Duodenal mucosa (tissue), 2 donors: ENCODE results near the gene TBC1D7.

Source experiments
- H3K27ac ChIP-seq: one replicate; pipeline ENCODE4 v1.7.0; 2013; ENCODE audit warnings: low read depth, low read length
- H3K27me3 ChIP-seq, 2 donors: one replicate each; pipeline ENCODE4 v1.7.0; 2013; ENCODE audit warnings: low read length in 2 of 2, control low read depth in 1 of 2; ENCODE audit not compliant: insufficient read depth in 2 of 2, control insufficient read depth in 1 of 2
- H3K36me3 ChIP-seq, 2 donors: one replicate each; pipeline ENCODE4 v1.7.0; 2013; ENCODE audit warnings: low read length in 2 of 2, control low read depth in 1 of 2; ENCODE audit not compliant: insufficient read depth in 2 of 2, control insufficient read depth in 1 of 2
- H3K4me1 ChIP-seq, 2 donors: one replicate each; pipeline ENCODE4 v1.7.0; 2013; ENCODE audit warnings: low read length in 2 of 2, control low read depth in 1 of 2; ENCODE audit not compliant: insufficient read depth in 2 of 2, control insufficient read depth in 1 of 2
- H3K4me3 ChIP-seq, 2 donors: one replicate each; pipeline ENCODE4 v1.7.0; 2013; ENCODE audit warnings: low read length in 2 of 2, low read depth in 1 of 2
- H3K9ac ChIP-seq, 2 donors: one replicate each; pipeline ENCODE4 v1.7.0; 2013; ENCODE audit warnings: low read length in 2 of 2, low read depth in 1 of 2
- H3K9me3 ChIP-seq, 2 donors: one replicate each; pipeline ENCODE4 v1.7.0; 2013; ENCODE audit warnings: low read length in 2 of 2, control low read depth in 1 of 2; ENCODE audit not compliant: control insufficient read depth in 1 of 2

Gene TBC1D7

DNA sequence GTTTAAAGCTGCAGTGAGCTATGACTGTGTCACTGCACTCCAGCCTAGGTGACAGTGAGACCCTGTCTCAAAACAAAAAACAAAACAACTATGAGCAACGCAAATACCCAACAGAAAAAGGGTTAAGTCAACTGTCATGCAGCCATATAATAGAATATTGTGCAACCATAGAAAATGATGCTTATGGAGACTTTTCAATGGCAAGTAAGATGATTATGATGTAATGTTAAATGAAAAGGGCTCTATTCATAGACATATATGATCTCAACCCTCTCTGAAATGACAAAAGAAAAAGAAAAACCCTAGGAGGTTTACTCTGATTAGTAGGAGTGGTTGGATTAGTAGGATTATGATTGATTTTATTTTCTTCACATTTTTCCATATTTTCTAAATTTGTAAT lies 41.3 kb upstream of the TBC1D7 start:
- H3K4me1 ChIP-seq, result no peaks in the 10 kb centered on the region
- H3K27ac ChIP-seq, result no peak overlapping the region
- H3K9ac ChIP-seq, result no peak overlapping the region
- peaks cover 0 to 5% of the 10 kb centered on the region in 2 donors for H3K36me3 ChIP-seq
- H3K4me3 ChIP-seq, result no peak overlapping the region
- H3K9me3 ChIP-seq, result no peaks in the 10 kb centered on the region
- H3K27me3 ChIP-seq, result no peaks in the 10 kb centered on the region

DNA sequence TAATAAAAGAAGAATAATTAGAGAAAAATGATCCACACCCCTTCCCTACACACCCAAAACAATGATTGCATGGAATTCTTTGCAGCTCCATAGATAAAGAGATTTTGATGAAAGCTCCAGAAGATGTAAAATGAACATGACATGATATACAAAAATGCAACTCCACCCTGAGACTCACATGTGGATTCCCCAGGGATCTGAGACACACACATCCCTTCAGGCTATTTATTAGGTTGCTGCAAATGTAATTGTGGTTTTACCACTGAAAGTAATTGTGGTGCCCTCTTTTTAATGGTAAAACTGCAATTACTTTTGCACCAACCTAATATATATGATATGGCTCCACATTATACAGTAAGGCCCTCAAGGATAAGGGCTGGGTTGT lies 40.4 kb upstream of the TBC1D7 start:
- no peaks in the 10 kb centered on the region for H3K9me3 ChIP-seq
- no peak overlapping the region for H3K4me3 ChIP-seq
- H3K9ac ChIP-seq, result no peak overlapping the region
- no peak overlapping the region for H3K27ac ChIP-seq
- no peaks in the 10 kb centered on the region for H3K27me3 ChIP-seq
- H3K4me1 ChIP-seq, result peaks cover 7 to 8% of the 10 kb centered on the region in 2 donors
- peaks cover 0 to 5% of the 10 kb centered on the region in 2 donors for H3K36me3 ChIP-seq

DNA sequence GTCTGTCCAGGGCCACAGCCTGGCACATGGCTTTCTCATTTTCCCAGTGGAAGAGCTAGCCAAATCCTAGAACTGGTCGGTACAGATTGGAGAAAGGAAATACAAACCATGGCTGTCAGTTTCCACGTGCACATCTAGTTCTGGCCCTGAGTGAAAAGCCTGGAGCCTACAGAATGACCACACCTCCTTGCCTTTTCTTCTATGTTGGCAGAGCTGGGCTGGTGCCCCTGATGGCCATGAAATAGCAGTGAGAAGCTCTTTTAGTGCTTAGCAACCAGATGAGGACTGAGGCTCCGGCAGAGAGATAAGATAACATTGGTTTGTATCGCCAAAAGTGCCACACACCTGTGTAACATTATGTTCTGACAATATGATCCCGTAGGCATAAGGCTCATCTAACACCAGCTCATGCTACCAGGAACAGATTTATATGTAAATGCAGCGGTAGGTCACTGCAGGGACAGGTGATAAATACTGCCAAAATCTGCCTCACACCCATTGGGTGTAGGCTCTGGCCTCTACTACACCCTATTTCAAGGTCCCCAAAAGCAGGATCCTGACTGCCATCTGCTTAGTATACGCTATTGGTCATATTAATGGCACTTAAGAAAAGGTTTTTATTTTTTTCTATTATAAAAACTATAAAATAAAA lies 39.9 kb upstream of the TBC1D7 start:
- H3K36me3 ChIP-seq, result peaks cover 0 to 5% of the 10 kb centered on the region in 2 donors
- H3K4me1 ChIP-seq, result peaks cover 7 to 10% of the 10 kb centered on the region in 2 donors
- no peak overlapping the region for H3K9ac ChIP-seq
- H3K9me3 ChIP-seq, result no peaks in the 10 kb centered on the region
- no peak overlapping the region for H3K27ac ChIP-seq
- no peaks in the 10 kb centered on the region for H3K27me3 ChIP-seq
- H3K4me3 ChIP-seq, result no peak overlapping the region

DNA sequence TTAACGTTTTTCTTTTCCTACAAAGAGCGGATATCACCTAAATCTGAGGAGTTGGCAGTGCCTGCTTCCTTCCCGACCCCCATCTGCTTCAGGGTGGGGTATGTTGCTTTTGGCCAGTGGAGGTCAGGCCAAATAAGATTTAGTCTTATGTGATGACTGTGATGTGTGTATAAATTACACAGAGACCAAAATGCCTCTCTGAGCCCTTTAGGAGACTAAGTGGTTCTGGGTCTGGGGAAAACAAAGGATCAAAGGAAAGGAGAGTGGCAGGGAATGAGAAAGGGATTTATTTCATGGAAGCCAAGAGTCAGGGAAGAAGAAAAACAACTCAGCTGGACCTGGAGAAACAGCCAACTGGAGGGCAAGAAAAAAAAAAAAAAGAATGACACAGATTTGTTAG lies 39.1 kb upstream of the TBC1D7 start:
- Histone ChIP-seq H3K4me1 (peaks cover 7 to 10% of the 10 kb centered on the region in 2 donors), H3K9me3 (no peaks in the 10 kb centered on the region), H3K9ac (no peak overlapping the region), H3K27ac (no peak overlapping the region), H3K4me3 (no peak overlapping the region), H3K27me3 (no peaks in the 10 kb centered on the region), H3K36me3 (peaks cover 0 to 5% of the 10 kb centered on the region in 2 donors)

DNA sequence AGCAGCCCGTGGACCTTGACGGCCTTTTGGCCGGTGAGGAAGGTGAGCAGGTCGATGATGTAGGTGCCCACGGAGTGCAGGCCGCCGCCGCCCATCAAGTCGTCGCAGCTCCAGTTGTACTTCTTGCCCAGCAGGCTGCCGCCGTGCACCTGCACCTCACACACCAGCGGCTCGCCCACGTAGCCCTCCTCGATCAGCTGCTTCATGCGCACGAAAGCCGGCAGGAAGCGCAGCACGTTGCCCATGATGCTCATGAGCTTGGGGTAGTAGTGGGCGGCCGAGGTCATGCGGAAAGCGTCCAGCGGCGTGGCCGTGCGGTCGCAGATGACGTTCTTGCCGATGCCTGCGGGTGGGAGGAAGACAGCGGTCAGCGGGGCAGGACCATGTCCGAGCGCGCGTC lies 37.0 kb upstream of the TBC1D7 start:
- Histone ChIP-seq H3K27ac (no peak overlapping the region), H3K4me1 (peaks cover 7 to 10% of the 10 kb centered on the region in 2 donors), H3K36me3 (peaks cover 0 to 5% of the 10 kb centered on the region in 2 donors), H3K27me3 (no peaks in the 10 kb centered on the region), H3K4me3 (no peak overlapping the region), H3K9ac (no peak overlapping the region), H3K9me3 (no peaks in the 10 kb centered on the region)

DNA sequence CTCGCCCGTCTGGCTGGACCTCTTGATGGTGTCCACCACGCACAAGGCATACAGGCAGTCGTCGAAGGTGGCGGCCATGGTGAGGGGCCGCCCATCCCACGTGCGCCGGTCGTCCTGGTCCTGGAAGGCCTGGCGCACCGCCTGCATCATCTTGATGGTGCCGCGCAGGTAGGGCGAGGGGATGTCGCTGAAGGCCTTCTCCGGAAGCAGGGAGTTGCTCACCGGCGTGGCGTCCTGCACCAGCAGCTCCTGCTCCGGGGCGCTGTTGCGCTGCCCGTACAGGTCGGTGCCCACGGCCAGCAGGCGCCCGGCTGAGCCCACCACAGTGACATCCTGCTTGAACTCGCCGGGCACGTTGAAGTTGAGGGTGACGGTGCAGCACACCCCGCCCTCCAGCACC lies 36.5 kb upstream of the TBC1D7 start:
- no peaks in the 10 kb centered on the region for H3K27me3 ChIP-seq
- H3K4me3 ChIP-seq, result no peak overlapping the region
- H3K36me3 ChIP-seq, result peaks cover 0 to 5% of the 10 kb centered on the region in 2 donors
- no peak overlapping the region for H3K9ac ChIP-seq
- H3K27ac ChIP-seq, result no peak overlapping the region
- H3K9me3 ChIP-seq, result no peaks in the 10 kb centered on the region
- H3K4me1 ChIP-seq, result peaks cover 7 to 10% of the 10 kb centered on the region in 2 donors

DNA sequence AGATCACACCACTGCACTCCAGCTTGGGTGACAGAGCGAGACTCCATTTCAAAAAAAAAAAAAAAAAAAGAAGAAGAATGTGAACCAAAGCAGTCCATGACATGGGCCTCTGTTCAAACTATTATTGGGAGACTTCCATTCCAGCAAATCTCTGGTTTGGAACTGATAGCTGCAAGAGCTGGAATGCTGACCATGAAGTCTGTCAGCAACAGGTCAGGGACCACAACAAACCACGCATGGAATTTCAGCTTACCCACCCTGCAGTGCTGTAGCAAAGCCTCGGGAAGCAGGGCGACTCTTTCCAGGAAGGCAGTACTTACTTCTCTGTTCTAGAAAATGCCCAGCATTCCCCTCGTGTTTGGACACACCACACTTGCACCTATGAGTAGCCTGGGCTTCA lies 34.1 kb upstream of the TBC1D7 start:
- H3K9me3 ChIP-seq, result no peaks in the 10 kb centered on the region
- peaks cover 0 to 5% of the 10 kb centered on the region in 2 donors for H3K36me3 ChIP-seq
- peaks cover 7 to 10% of the 10 kb centered on the region in 2 donors for H3K4me1 ChIP-seq
- H3K9ac ChIP-seq, result no peak overlapping the region
- no peak overlapping the region for H3K4me3 ChIP-seq
- H3K27ac ChIP-seq, result no peak overlapping the region
- no peaks in the 10 kb centered on the region for H3K27me3 ChIP-seq

DNA sequence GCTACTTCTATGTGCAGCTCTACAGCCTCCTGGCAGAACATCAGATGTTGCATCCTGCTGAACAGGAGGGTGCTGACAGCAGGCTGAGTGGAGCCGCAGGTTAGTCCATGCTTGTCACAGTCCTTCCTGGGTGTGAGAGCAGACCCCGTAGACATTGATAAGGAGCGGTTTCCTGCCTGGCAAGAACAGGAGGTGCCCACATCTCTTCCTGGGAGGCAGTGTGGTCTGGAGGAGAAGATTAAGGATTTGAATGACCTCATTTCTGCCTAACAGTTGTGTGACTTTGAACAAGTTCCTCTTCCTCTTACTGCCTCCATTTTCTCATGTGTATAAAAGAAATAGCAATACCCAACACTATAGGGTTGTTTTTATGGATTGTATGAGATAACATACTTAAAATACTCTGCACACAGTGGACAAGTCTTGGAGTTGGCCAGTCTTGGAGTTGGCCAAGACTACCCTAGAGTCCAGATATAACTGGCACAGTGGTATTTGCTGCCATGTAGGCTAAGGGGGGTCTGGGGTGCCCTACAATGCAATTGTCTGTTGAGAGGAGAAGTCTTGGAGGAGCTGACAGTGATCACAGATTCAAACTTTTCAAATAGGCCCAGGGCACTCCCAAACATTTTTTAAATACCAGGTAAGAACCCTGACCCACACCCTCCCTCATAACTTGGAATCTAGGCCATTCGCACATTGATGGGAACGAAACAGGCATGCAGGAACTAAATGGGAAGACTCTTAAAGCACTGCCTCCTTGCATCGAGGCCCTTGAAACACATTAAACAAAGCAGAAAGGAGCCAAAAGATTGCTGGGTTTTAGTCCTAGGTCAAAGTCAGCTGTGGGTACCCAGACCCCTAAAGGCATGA lies 32.6 kb upstream of the TBC1D7 start:
- H3K27me3 ChIP-seq, result no peaks in the 10 kb centered on the region
- H3K27ac ChIP-seq, result no peak overlapping the region
- H3K4me1 ChIP-seq, result peaks cover 7 to 13% of the 10 kb centered on the region in 2 donors
- no peak overlapping the region for H3K4me3 ChIP-seq
- H3K9ac ChIP-seq, result no peak overlapping the region
- H3K9me3 ChIP-seq, result no peaks in the 10 kb centered on the region
- H3K36me3 ChIP-seq, result peaks cover 0 to 5% of the 10 kb centered on the region in 2 donors

DNA sequence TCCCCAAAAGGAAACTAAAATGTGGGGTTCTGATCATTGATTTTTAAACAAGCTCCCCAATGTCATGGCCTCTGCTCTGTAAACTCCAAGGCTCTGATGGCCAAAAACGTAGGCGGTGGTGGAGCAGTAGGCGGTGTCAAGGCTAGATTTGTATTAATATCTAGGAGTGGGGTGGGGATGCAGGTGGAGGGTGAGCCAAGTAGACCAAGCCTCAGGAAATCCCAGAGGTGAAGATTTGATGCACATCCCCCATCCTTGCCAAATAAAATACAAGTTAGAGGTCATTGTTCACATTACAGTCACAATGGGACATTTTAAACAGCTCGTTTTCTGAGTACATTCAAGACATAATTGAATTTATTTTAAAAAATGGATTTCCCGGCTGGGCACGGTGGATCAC lies 30.9 kb upstream of the TBC1D7 start:
- Histone ChIP-seq H3K36me3 (no peaks in the 10 kb centered on the region), H3K9ac (no peak overlapping the region), H3K4me1 (peaks cover 21 to 26% of the 10 kb centered on the region in 2 donors), H3K27ac (no peak overlapping the region), H3K27me3 (no peaks in the 10 kb centered on the region), H3K4me3 (no peak overlapping the region), H3K9me3 (no peaks in the 10 kb centered on the region)

DNA sequence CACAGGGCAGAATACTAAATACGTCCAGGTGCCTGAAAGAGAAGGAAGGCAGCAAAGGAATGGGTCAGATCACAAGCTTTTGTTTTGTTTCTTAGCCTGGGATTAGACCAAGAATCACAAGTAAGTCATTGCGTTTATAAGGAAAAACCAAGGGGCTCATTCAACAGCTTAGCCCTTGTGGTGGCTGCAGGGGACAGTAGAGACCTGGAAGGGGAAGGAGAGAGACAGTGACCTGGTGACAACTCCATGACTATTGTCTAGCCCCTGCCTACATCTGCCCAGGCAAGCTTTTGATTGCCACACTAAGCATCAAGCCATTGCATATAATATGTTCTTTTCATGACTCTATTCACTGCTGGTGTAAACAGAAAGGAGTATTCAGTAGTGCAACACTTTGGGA lies 30.2 kb upstream of the TBC1D7 start:
- H3K27ac ChIP-seq, result no peak overlapping the region
- no peaks in the 10 kb centered on the region for H3K36me3 ChIP-seq
- no peak overlapping the region for H3K9ac ChIP-seq
- no peaks in the 10 kb centered on the region for H3K27me3 ChIP-seq
- no peaks in the 10 kb centered on the region for H3K9me3 ChIP-seq
- H3K4me3 ChIP-seq, result no peak overlapping the region
- peaks cover 17 to 18% of the 10 kb centered on the region in 2 donors for H3K4me1 ChIP-seq
